ENCODE data around the gene SS18L1. TPM values are rescaled to one million over a fixed set of nuclear protein-coding genes. Genes with fewer than 3 reads are reported as not detected.

Gene SS18L1
- total and polyA plus RNA-seq, 7 donors, result 4.9 to 11.7 (median 9.5) TPM

- WGBS, 2 donors, result 19 to 62% methylated on average over 10 of the region's 10 CpGs
- Histone ChIP-seq H3K4me3 (no peak overlapping the region), H3K27me3 (peaks cover 0 to 32% (median 0%) of the 10 kb centered on the region in 3 donors), H3K27ac (no peak overlapping the region), H3K9me3 (no peaks in the 10 kb centered on the region), H3K36me3 (peaks cover 0 to 5% (median 0%) of the 10 kb centered on the region in 4 donors), H3K4me1 (peaks cover 0 to 23% (median 21%) of the 10 kb centered on the region in 4 donors)
- TF ChIP-seq EP300 (IDR thresholded peaks at IDR 0.05) (no peak), POLR2AphosphoS5 (IDR thresholded peaks at IDR 0.05) (no peak), CTCF (IDR thresholded peaks at IDR 0.05) (no peak), POLR2A (IDR thresholded peaks at IDR 0.05) (no peak)
- intact Hi-C loops (cut with DNase I), result loop anchor here (5.0 kb wide), 2 partner anchors 63 to 92 kb away; partner anchors contain the start of gene MTG2
- DNase-seq, result no peak
Measured at GRCh38 chr20:62119591-62120364, 23.8 kb upstream of the SS18L1 start.

GRCh38 chr20:62120365-62120762 lies 23.2 kb upstream of the SS18L1 start:
- peaks cover 0 to 23% (median 21%) of the 10 kb centered on the region in 4 donors for H3K4me1 ChIP-seq
- H3K27me3 ChIP-seq, result peaks cover 0 to 26% (median 0%) of the 10 kb centered on the region in 3 donors
- 68 to 89% methylated on average over 5 of the region's 5 CpGs for WGBS, 2 donors
- H3K36me3 ChIP-seq, result peaks cover 0 to 11% (median 3%) of the 10 kb centered on the region in 4 donors
- H3K27ac ChIP-seq, result no peak overlapping the region
- H3K9me3 ChIP-seq, result no peaks in the 10 kb centered on the region
- DNase-seq, result no peak
- intact Hi-C loops (cut with DNase I), result loop anchor here (5.0 kb wide), 2 partner anchors 62 to 93 kb away; partner anchors contain the start of gene MTG2
- no peak overlapping the region for H3K4me3 ChIP-seq
- TF ChIP-seq POLR2AphosphoS5 (IDR thresholded peaks at IDR 0.05), result no peak

- H3K4me1 ChIP-seq, result peaks cover 0 to 23% (median 21%) of the 10 kb centered on the region in 4 donors
- DNase-seq, result peak; percentile 80
- peak overlapping the region; percentile 91 to 98 (median 97) for H3K27ac ChIP-seq
- H3K4me3 ChIP-seq, result peak overlapping the region; percentile 76 to 89 (median 87)
- peaks cover 0 to 19% (median 8%) of the 10 kb centered on the region in 4 donors for H3K36me3 ChIP-seq
- no peaks in the 10 kb centered on the region for H3K9me3 ChIP-seq
- no peak for TF ChIP-seq CTCF (IDR thresholded peaks at IDR 0.05)
- TF ChIP-seq POLR2AphosphoS5 (IDR thresholded peaks at IDR 0.05), result peak; percentile 15 to 73 (median 66)
- peak; percentile 51 to 52 for TF ChIP-seq POLR2A (IDR thresholded peaks at IDR 0.05)
- no peak for TF ChIP-seq EP300 (IDR thresholded peaks at IDR 0.05)
- H3K27me3 ChIP-seq, result peaks cover 0 to 23% (median 0%) of the 10 kb centered on the region in 3 donors
- intact Hi-C loops (cut with DNase I), result loop anchor here (1.0 to 5.0 kb wide), 3 partner anchors 55 to 94 kb away; partner anchors contain the start of gene MTG2
- 13 to 18% methylated on average over 45 of the region's 45 CpGs for WGBS, 2 donors
Measured at GRCh38 chr20:62120990-62121775, 22.4 kb upstream of the SS18L1 start.

- Histone ChIP-seq H3K4me3 (peak within 1 kb of the TSS; percentile 76 to 89 (median 87)), H3K36me3 (peaks cover 0 to 27% (median 15%) of the 10 kb centered on the region in 4 donors), H3K27ac (peak within 1 kb of the TSS; percentile 91 to 98 (median 97)), H3K4me1 (peaks cover 0 to 23% (median 21%) of the 10 kb centered on the region in 4 donors), H3K27me3 (peaks cover 0 to 19% (median 0%) of the 10 kb centered on the region in 3 donors), H3K9me3 (no peaks in the 10 kb centered on the region)
- 0 to 1% methylated on average over 124 of the region's 124 CpGs for WGBS, 2 donors
- TF ChIP-seq POLR2AphosphoS5 (IDR thresholded peaks at IDR 0.05) (peak; percentile 74 to 86 (median 83)), POLR2A (IDR thresholded peaks at IDR 0.05) (no peak), CTCF (IDR thresholded peaks at IDR 0.05) (no peak), EP300 (IDR thresholded peaks at IDR 0.05) (peak in 1 of 4 donors; percentile 25)
- DNase-seq, result peak; percentile 98
- intact Hi-C loops (cut with DNase I), result loop anchor here (1.0 to 5.0 kb wide), 4 partner anchors 21 to 95 kb away; partner anchors contain the start of genes MTG2, PSMA7 and SS18L1
Measured at GRCh38 chr20:62121776-62122653, 21.6 kb upstream of the SS18L1 start, which contains the start of gene LSM14B. Gene LSM14B (plus strand): TSS chr20:62122475. CDS start chr20:62122667, 192 bp downstream.
